ENCODE measurements around the gene SLC22A31.

SLC22A31 gene

GRCh38 chr16:89152831-89153700 is 47.3 kb downstream of the SLC22A31 start:
- no peak for DNase-seq (ENCODE audit: extremely low read depth in 1 of 2, low read depth in 1 of 2)

GRCh38 chr16:89150981-89151380 is 49.4 kb downstream of the SLC22A31 start:
- no peak for DNase-seq (ENCODE audit: extremely low read depth in 1 of 2, low read depth in 1 of 2)

- DNase-seq (ENCODE audit: extremely low read depth in 1 of 2, low read depth in 1 of 2) = no peak
These were observed 50.1 kb downstream of the SLC22A31 start for GRCh38 chr16:89150090-89150835.

GRCh38 chr16:89149386-89149785 is 51.0 kb downstream of the SLC22A31 start:
- no peak for DNase-seq (ENCODE audit: extremely low read depth in 1 of 2, low read depth in 1 of 2)

- DNase-seq (ENCODE audit: extremely low read depth in 1 of 2, low read depth in 1 of 2) = no peak
These were observed 53.1 kb downstream of the SLC22A31 start for GRCh38 chr16:89147085-89147817.

- no peak for DNase-seq (ENCODE audit: extremely low read depth in 1 of 2, low read depth in 1 of 2)
These were observed 53.9 kb downstream of the SLC22A31 start for GRCh38 chr16:89146211-89147005.

All from stimulated activated CD8-positive, alpha-beta memory T cell treated with anti-CD3 and anti-CD28 coated beads, Interleukin-7, amount 100 ng/mL, for 48 hours (primary cell).